ENCODE measurements around the gene ZC3H12D. TPM values are rescaled to one million over a fixed set of nuclear protein-coding genes. Genes with fewer than 3 reads are reported as not detected.

The ZC3H12D gene
- total and polyA plus RNA-seq, 2 of the 8 experiments (the other 6 are each of a cell fraction or from before 2014, with no cell fraction given): 0.05 to 0.07 TPM

DNA sequence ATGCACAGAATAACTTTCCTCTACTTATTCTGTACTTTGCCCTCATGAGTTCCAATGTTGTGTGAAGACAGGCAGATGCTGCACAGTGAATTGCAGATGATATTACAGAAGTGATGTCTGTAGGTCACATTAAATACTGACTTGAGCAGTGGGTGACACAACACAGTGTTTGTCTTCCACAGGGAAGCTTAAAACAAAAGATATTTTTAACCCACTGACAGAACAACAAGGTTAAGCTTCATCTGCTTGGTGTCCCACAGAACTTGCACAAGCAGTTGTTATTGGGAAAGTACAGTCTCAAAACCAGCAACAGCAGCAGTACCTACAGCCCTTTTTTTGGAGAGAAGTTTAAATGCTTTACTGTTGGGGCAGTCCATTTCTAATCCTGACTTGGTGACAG is 74.3 kb downstream of the ZC3H12D start (continued):
- TF ChIP-seq, protein P1, sequence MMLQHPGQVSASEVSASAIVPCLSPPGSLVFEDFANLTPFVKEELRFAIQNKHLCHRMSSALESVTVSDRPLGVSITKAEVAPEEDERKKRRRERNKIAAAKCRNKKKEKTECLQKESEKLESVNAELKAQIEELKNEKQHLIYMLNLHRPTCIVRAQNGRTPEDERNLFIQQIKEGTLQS (IDR thresholded peaks at IDR 0.05; ENCODE audit: insufficient read depth, low read depth, low read length): no peak
- TF ChIP-seq ASH2L (IDR thresholded peaks at IDR 0.05; ENCODE audit: low read length) (no peak), RBBP5 (IDR thresholded peaks at IDR 0.05; ENCODE audit: borderline replicate concordance, low read depth, low read length) (no peak), CHD1 (IDR thresholded peaks at IDR 0.05; ENCODE audit: low read depth, low read length) (no peak)
